Dendritic cell treated with granulocyte-macrophage colony-stimulating factor and Interleukin-4, amounts not matched to agents 40 ng/mL and 50 ng/mL, for 4 days (primary cell): ENCODE measurements around the gene KRTAP12-1.
"Not testable (repeated sequence)": the region's sequence is repeated elsewhere in the genome, so short reads cannot be mapped to it uniquely, and the experiment has no call there.

Experiments used
- H3K27ac Mint-ChIP-seq: one replicate; pipeline ENCODE4 v1.8.0; 2022; ENCODE audit warnings: mild to moderate bottlenecking, mixed read lengths
- H3K27me3 Mint-ChIP-seq: one replicate; pipeline ENCODE4 v1.8.0; 2022; ENCODE audit warnings: mild to moderate bottlenecking, mixed read lengths
- H3K36me3 Mint-ChIP-seq: one replicate; pipeline ENCODE4 v1.8.0; 2022; ENCODE audit warnings: low read depth, mixed read lengths
- H3K4me1 Mint-ChIP-seq: one replicate; pipeline ENCODE4 v1.8.0; 2022; ENCODE audit warnings: low read depth, mixed read lengths
- H3K4me3 Mint-ChIP-seq: one replicate; pipeline ENCODE4 v1.8.0; 2022; ENCODE audit warnings: mild to moderate bottlenecking, moderate library complexity, mixed read lengths
- H3K9me3 Mint-ChIP-seq: one replicate; pipeline ENCODE4 v1.8.0; 2022; ENCODE audit warnings: mixed read lengths
- intact Hi-C: fragments of 100-400 bp; cut with micrococcal nuclease; formaldehyde crosslinking; loops from one replicate; pipeline ENCODE4 v1.15.0; 2022

The KRTAP12-1 gene

GRCh38 chr21:44654576-44655175 lies 27.3 kb downstream of the KRTAP12-1 start, which contains the start of gene KRTAP12-4:
Gene KRTAP12-4 (minus strand): TSS chr21:44654659. CDS start chr21:44654614, 45 bp downstream.
- Mint-ChIP-seq H3K4me3 (no peak within 1 kb of the TSS), H3K4me1 (no peaks in the 10 kb centered on the region), H3K36me3 (no peaks in the 10 kb centered on the region), H3K27me3 (peaks cover 14% of the 10 kb centered on the region), H3K27ac (no peak within 1 kb of the TSS), H3K9me3 (peaks cover 33% of the 10 kb centered on the region)
- intact Hi-C loops = no loop called here

- H3K36me3 Mint-ChIP-seq = no peaks in the 10 kb centered on the region
- intact Hi-C loops = no loop called here
- peaks cover 13% of the 10 kb centered on the region for H3K27me3 Mint-ChIP-seq
- H3K9me3 Mint-ChIP-seq = peaks cover 33% of the 10 kb centered on the region
- no peaks in the 10 kb centered on the region for H3K4me1 Mint-ChIP-seq
- no peak overlapping the region for H3K4me3 Mint-ChIP-seq
- no peak overlapping the region for H3K27ac Mint-ChIP-seq
These were observed 28.0 kb downstream of the KRTAP12-1 start for GRCh38 chr21:44653656-44654575.

- Mint-ChIP-seq H3K4me3 (no peak overlapping the region), H3K4me1 (no peaks in the 10 kb centered on the region), H3K27me3 (peaks cover 11% of the 10 kb centered on the region), H3K9me3 (peaks cover 25% of the 10 kb centered on the region), H3K36me3 (no peaks in the 10 kb centered on the region), H3K27ac (no peak overlapping the region)
- intact Hi-C loops = no loop called here
These were observed 28.8 kb downstream of the KRTAP12-1 start for GRCh38 chr21:44653123-44653522.

GRCh38 chr21:44650973-44651675 lies 30.8 kb downstream of the KRTAP12-1 start:
- no peak overlapping the region for H3K4me3 Mint-ChIP-seq
- H3K36me3 Mint-ChIP-seq = no peaks in the 10 kb centered on the region
- H3K4me1 Mint-ChIP-seq = no peaks in the 10 kb centered on the region
- H3K9me3 Mint-ChIP-seq = peaks cover 5% of the 10 kb centered on the region
- H3K27ac Mint-ChIP-seq = no peak overlapping the region
- H3K27me3 Mint-ChIP-seq = peaks cover 10% of the 10 kb centered on the region
- intact Hi-C loops = no loop called here

- no peaks in the 10 kb centered on the region for H3K9me3 Mint-ChIP-seq
- H3K27me3 Mint-ChIP-seq = peaks cover 9% of the 10 kb centered on the region
- H3K36me3 Mint-ChIP-seq = no peaks in the 10 kb centered on the region
- H3K27ac Mint-ChIP-seq = no peak overlapping the region
- H3K4me3 Mint-ChIP-seq = no peak overlapping the region
- intact Hi-C loops = no loop called here
- H3K4me1 Mint-ChIP-seq = no peaks in the 10 kb centered on the region
These were observed 31.5 kb downstream of the KRTAP12-1 start for GRCh38 chr21:44650265-44650972.

- H3K27ac Mint-ChIP-seq = no peak overlapping the region
These were observed 32.4 kb downstream of the KRTAP12-1 start for GRCh38 chr21:44649521-44650100.

GRCh38 chr21:44648557-44649311 lies 33.2 kb downstream of the KRTAP12-1 start:
- H3K4me1 Mint-ChIP-seq = no peaks in the 10 kb centered on the region
- no peak overlapping the region for H3K4me3 Mint-ChIP-seq
- H3K27ac Mint-ChIP-seq = no peak overlapping the region
- intact Hi-C loops = no loop called here
- no peaks in the 10 kb centered on the region for H3K36me3 Mint-ChIP-seq
- H3K9me3 Mint-ChIP-seq = peaks cover 14% of the 10 kb centered on the region
- peaks cover 8% of the 10 kb centered on the region for H3K27me3 Mint-ChIP-seq

More at GRCh38 chr21:44649521-44650100, 32.4 kb downstream of the KRTAP12-1 start:
- intact Hi-C loops = no loop called here
- no peaks in the 10 kb centered on the region for H3K36me3 Mint-ChIP-seq
- H3K9me3 Mint-ChIP-seq = peaks cover 6% of the 10 kb centered on the region
- H3K27me3 Mint-ChIP-seq = peaks cover 9% of the 10 kb centered on the region
- H3K4me1 Mint-ChIP-seq = no peaks in the 10 kb centered on the region
- H3K4me3 Mint-ChIP-seq = no peak overlapping the region

- Mint-ChIP-seq H3K27ac (no peak overlapping the region), H3K9me3 (peaks cover 25% of the 10 kb centered on the region), H3K27me3 (peaks cover 7% of the 10 kb centered on the region), H3K4me3 (no peak overlapping the region), H3K36me3 (no peaks in the 10 kb centered on the region), H3K4me1 (no peaks in the 10 kb centered on the region)
- intact Hi-C loops = no loop called here
These were observed 34.8 kb downstream of the KRTAP12-1 start for GRCh38 chr21:44647222-44647552.

GRCh38 chr21:44646366-44647221 lies 35.4 kb downstream of the KRTAP12-1 start, which contains the start of gene KRTAP10-11:
Gene KRTAP10-11 (plus strand): TSS chr21:44646414. CDS start chr21:44646459, 45 bp downstream.
- H3K27ac Mint-ChIP-seq, H3K36me3 Mint-ChIP-seq, intact Hi-C loops, H3K4me3 Mint-ChIP-seq, H3K4me1 Mint-ChIP-seq, H3K27me3 Mint-ChIP-seq: not testable (repeated sequence)
- H3K9me3 Mint-ChIP-seq = peaks cover 27% of the 10 kb centered on the region

- Mint-ChIP-seq H3K9me3 (peaks cover 44% of the 10 kb centered on the region), H3K4me1 (no peaks in the 10 kb centered on the region), H3K27ac (no peak overlapping the region), H3K36me3 (no peaks in the 10 kb centered on the region), H3K4me3 (no peak overlapping the region), H3K27me3 (peaks cover 7% of the 10 kb centered on the region)
- intact Hi-C loops = no loop called here
These were observed 37.1 kb downstream of the KRTAP12-1 start for GRCh38 chr21:44644878-44645277.

GRCh38 chr21:44643741-44644310 lies 38.1 kb downstream of the KRTAP12-1 start:
- Mint-ChIP-seq H3K36me3 (no peaks in the 10 kb centered on the region), H3K4me3 (no peak overlapping the region), H3K9me3 (peaks cover 46% of the 10 kb centered on the region), H3K27me3 (peaks cover 7% of the 10 kb centered on the region), H3K4me1 (no peaks in the 10 kb centered on the region), H3K27ac (no peak overlapping the region)
- intact Hi-C loops = no loop called here

- H3K27me3 Mint-ChIP-seq = peaks cover 6% of the 10 kb centered on the region
- H3K36me3 Mint-ChIP-seq = no peaks in the 10 kb centered on the region
- peaks cover 46% of the 10 kb centered on the region for H3K9me3 Mint-ChIP-seq
- no peak overlapping the region for H3K27ac Mint-ChIP-seq
- no peaks in the 10 kb centered on the region for H3K4me1 Mint-ChIP-seq
- intact Hi-C loops = no loop called here
- no peak overlapping the region for H3K4me3 Mint-ChIP-seq
These were observed 41.2 kb downstream of the KRTAP12-1 start for GRCh38 chr21:44640761-44641160.
